Stomach (tissue), 9 donors: ENCODE data around the gene WWC2. TPM values are rescaled to one million over a fixed set of nuclear protein-coding genes. Genes with fewer than 3 reads are reported as not detected.
"Not testable (repeated sequence)": the region's sequence is repeated elsewhere in the genome, so short reads cannot be mapped to it uniquely, and the experiment has no call there.

Experiments used
- DNase-seq, 2 donors: peaks; one replicate each; pipeline versions ENCODE4 v3.0.0 to v3.0.0-alpha.2; 2013 to 2019
- H3K27ac ChIP-seq, 5 donors: fragments of 200-600 bp in 4 of 5; sonication (generic) in 4 of 5; one replicate each; pipeline ENCODE4 v1.5.1; 2013 to 2019; ENCODE audit warnings: mild to moderate bottlenecking in 1 of 5, moderate library complexity in 1 of 5
- H3K27me3 ChIP-seq, 3 donors: fragments of 200-600 bp; sonication (generic); one replicate each; pipeline ENCODE4 v1.5.1; 2017 to 2019; ENCODE audit warnings: mixed run types in 1 of 3
- H3K36me3 ChIP-seq, 4 donors: fragments of 200-600 bp; sonication (generic); 1 replicate in 3 of 4; 2 replicates in 1 of 4; pipeline ENCODE4 v1.5.1; 2016 to 2019
- H3K4me1 ChIP-seq, 4 donors: fragments of 200-600 bp; sonication (generic); one replicate each; pipeline ENCODE4 v1.5.1; 2016 to 2019
- H3K4me3 ChIP-seq, 4 donors: fragments of 200-600 bp; sonication (generic) in 3 of 4; one replicate each; pipeline ENCODE4 v1.5.1; 2016 to 2019; ENCODE audit warnings: mild to moderate bottlenecking in 1 of 4
- H3K9me3 ChIP-seq, 4 donors: fragments of 200-600 bp; sonication (generic); one replicate each; pipeline ENCODE4 v1.5.1; 2016 to 2019
- EP300 ChIP-seq: sonication (generic); formaldehyde crosslinking; IDR thresholded peaks from one replicate; pipeline ENCODE4 v1.6.1; 2017; ENCODE audit warnings: antibody characterized with exemption
- POLR2A ChIP-seq, 4 donors: fragments of 450-650 bp; IDR thresholded peaks; one replicate each; pipeline ENCODE4 v1.6.1; 2016; ENCODE audit warnings: antibody characterized with exemption in 4 of 4, control low read depth in 2 of 4, mild to moderate bottlenecking in 1 of 4, moderate library complexity in 1 of 4
- POLR2AphosphoS5 ChIP-seq, 3 donors: sonication (generic); formaldehyde crosslinking; IDR thresholded peaks; one replicate each; pipeline ENCODE4 v1.6.1; 2016; ENCODE audit warnings: antibody characterized with exemption in 3 of 3
- WGBS, 5 donors: extraction: QIAGEN DNeasy Blood & Tissue Kit in 3 of 5; methylation state at CpG; one replicate each; pipeline versions ENCODE4 v1.1.5 to v1.1.7; 2013 to 2018; 5-methylcytosine and 5-hydroxymethylcytosine counted together
- intact Hi-C: fragments of 100-400 bp; cut with DNase I; formaldehyde crosslinking; loops from one replicate; pipeline ENCODE4 v1.15.1; 2023; ENCODE audit warnings: low total_unique reads
- polyA plus RNA-seq, 3 donors: library from polyadenylated mRNA; stranded (reverse); fragments of 200-250 nt; gene quantifications; one replicate each; pipeline ENCODE4 v1.2.3, GENCODE V29; 2013
- total RNA-seq, 5 donors: library from RNA; depleted of rRNA; stranded (reverse); fragments of >200 nt; gene quantifications; one replicate each; pipeline versions ENCODE4 v1.1.0 to v1.2.3, GENCODE V29; 2014 to 2016
- TF ChIP-seq, protein P1 (sequence below), 7 experiments: fragments of 450-650 bp in 4 of 7; fragments of 200-600 bp in 3 of 7; sonication (generic) in 3 of 7; IDR thresholded peaks; one replicate each; pipeline ENCODE4 v1.5.1; 2016 to 2019; ENCODE audit warnings: antibody characterized with exemption in 7 of 7, control low read depth in 2 of 7, mild to moderate bottlenecking in 1 of 7
- donor health status: healthy with polysubstance abuse.
- donor health status: Bipolar disorder and iron deficiency.
- donor health status: healthy.

The WWC2 gene
- total and polyA plus RNA-seq, 8 donors: 2.6 to 59.1 (median 31.1) TPM

DNA sequence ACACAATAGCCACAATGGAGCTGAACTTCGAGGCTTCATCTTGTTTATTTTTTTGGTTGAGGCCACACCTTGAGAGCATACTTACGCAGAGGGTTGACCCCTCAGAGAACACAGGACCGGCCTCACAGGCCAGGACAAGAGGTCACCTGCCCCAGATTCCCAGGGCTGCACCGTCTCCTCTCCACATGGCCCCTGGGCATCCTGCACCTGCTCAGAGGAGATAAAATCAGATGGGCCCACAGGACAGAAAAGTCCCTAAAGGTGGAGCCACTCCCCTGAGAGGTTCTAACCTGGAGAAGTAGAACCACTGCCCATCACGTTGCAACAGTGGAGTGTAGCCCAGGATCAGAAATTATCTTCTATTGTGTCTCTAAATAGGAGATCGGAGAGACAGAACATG lies 224.2 kb downstream of the WWC2 start:
- no peak for DNase-seq
- peaks cover 0 to 6% (median 0%) of the 10 kb centered on the region in 4 donors for H3K9me3 ChIP-seq
- H3K4me1 ChIP-seq: peaks cover 0 to 8% (median 4%) of the 10 kb centered on the region in 4 donors
- no peaks in the 10 kb centered on the region for H3K27me3 ChIP-seq
- intact Hi-C loops: no loop called here
- no peak for TF ChIP-seq EP300
- TF ChIP-seq, protein P1, sequence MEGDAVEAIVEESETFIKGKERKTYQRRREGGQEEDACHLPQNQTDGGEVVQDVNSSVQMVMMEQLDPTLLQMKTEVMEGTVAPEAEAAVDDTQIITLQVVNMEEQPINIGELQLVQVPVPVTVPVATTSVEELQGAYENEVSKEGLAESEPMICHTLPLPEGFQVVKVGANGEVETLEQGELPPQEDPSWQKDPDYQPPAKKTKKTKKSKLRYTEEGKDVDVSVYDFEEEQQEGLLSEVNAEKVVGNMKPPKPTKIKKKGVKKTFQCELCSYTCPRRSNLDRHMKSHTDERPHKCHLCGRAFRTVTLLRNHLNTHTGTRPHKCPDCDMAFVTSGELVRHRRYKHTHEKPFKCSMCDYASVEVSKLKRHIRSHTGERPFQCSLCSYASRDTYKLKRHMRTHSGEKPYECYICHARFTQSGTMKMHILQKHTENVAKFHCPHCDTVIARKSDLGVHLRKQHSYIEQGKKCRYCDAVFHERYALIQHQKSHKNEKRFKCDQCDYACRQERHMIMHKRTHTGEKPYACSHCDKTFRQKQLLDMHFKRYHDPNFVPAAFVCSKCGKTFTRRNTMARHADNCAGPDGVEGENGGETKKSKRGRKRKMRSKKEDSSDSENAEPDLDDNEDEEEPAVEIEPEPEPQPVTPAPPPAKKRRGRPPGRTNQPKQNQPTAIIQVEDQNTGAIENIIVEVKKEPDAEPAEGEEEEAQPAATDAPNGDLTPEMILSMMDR (IDR thresholded peaks at IDR 0.05): no peak
- TF ChIP-seq POLR2A (IDR thresholded peaks at IDR 0.05): no peak
- no peak for TF ChIP-seq POLR2AphosphoS5 (IDR thresholded peaks at IDR 0.05)
- no peak overlapping the region for H3K4me3 ChIP-seq
- H3K27ac ChIP-seq: no peak overlapping the region
- H3K36me3 ChIP-seq: peaks cover 0 to 5% (median 0%) of the 10 kb centered on the region in 4 donors
- WGBS, 5 donors: 76 to 86% (median 82%) methylated on average over 6 of the region's 6 CpGs

DNA sequence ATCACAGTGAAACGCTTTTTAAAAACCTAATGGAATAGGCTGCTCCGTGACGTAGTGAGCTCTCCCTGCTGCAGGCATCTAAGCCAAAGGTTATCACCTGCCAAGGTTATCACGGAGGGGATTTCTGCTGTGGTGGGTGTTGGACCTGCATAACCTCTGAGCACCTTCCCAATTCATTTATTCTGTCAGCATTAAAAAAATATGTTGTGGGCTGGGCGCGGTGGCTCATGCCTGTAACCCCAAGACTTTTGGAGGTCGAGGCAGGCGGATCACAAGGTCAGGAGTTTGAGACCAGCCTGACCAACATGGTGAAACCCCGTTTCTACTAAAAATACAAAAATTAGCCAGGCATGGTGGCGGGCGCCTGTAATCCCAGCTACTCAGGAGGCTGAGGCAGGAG lies 225.0 kb downstream of the WWC2 start:
- H3K36me3 ChIP-seq, H3K4me1 ChIP-seq, H3K27me3 ChIP-seq, H3K9me3 ChIP-seq, intact Hi-C loops, DNase-seq, H3K27ac ChIP-seq, H3K4me3 ChIP-seq: not testable (repeated sequence)
- WGBS, 5 donors: 83 to 91% (median 85%) methylated on average over 11 of the region's 11 CpGs

DNA sequence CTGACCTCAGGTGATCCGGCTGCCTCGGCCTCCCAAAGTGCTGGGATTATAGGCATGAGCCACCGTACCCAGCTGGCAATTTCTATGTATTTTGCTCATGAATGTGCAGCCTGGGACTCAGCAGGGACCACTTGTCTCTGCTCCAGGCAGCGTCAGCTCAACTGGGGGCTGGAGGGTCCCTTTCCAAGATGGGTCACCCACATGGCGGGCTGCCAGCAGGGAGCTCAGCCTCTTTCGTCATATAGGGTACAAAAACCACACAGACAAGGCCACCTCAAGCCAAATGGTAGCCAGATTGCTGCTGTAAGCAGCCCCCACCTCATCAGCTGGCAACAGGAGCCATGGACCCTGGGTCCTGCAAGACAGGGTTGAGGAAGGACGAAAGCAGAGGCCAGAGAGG lies 225.6 kb downstream of the WWC2 start:
- Histone ChIP-seq H3K27me3 (no peaks in the 10 kb centered on the region), H3K4me3 (no peak overlapping the region), H3K9me3 (peaks cover 0 to 6% (median 4%) of the 10 kb centered on the region in 4 donors), H3K4me1 (peaks cover 0 to 8% (median 2%) of the 10 kb centered on the region in 4 donors), H3K36me3 (no peaks in the 10 kb centered on the region), H3K27ac (no peak overlapping the region)
- DNase-seq: no peak
- 86 to 94% (median 93%) methylated on average over 7 of the region's 7 CpGs for whole genome bisulfite sequencing, 5 donors
- intact Hi-C loops: no loop called here
- TF ChIP-seq POLR2AphosphoS5 (IDR thresholded peaks at IDR 0.05): no peak
- no peak for TF ChIP-seq POLR2A (IDR thresholded peaks at IDR 0.05)
- no peak for TF ChIP-seq EP300
- TF ChIP-seq, protein P1 (IDR thresholded peaks at IDR 0.05): no peak

DNA sequence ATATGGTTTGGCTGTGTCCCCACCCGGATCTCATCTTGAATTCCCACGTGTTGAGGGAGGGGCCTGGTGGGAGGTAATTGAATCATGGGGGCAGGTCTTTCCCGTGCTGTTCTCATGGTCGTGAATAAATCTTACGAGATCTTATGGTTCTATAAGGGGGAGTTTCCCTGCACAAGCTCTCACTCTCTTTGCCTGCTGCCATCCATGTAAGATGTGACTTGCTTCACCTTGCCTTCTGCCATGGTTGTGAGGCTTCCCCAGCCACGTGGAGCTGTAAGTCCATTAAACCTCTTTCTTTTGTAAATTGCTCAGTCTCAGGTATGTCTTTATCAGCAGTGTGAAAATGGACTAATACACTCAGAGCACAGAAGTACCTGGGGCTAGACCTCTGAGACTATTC lies 227.3 kb downstream of the WWC2 start:
- intact Hi-C loops, DNase-seq, H3K4me3 ChIP-seq, H3K36me3 ChIP-seq, H3K27ac ChIP-seq, H3K4me1 ChIP-seq, H3K27me3 ChIP-seq, H3K9me3 ChIP-seq: not testable (repeated sequence)
- WGBS, 5 donors: 87 to 94% (median 90%) methylated on average over 6 of the region's 6 CpGs

DNA sequence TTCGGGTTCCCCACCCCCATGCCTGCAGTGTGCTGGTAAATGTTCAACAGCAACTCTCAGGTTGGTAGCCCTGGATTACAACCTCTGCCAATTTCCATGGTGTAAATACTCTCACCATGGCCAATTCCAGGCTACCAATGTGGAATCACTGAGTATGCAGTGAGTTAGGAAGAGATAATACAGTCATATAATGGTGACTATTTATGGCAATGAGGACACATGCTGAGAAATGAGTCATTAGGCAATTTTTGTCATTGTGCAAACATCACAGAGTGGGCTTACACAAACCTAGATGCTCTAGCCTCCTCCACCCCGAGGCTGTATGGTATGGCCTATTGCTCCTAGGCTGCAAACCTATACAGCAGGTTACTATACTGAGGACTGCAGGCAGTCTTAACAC lies 227.8 kb downstream of the WWC2 start:
- DNase-seq: no peak
- 41 to 95% (median 76%) methylated on average over 2 of the region's 2 CpGs for WGBS, 5 donors
- intact Hi-C loops: no loop called here
- no peak overlapping the region for H3K4me3 ChIP-seq
- no peaks in the 10 kb centered on the region for H3K4me1 ChIP-seq
- TF ChIP-seq, protein P1 (IDR thresholded peaks at IDR 0.05): no peak
- TF ChIP-seq POLR2A (IDR thresholded peaks at IDR 0.05): no peak
- no peak for TF ChIP-seq POLR2AphosphoS5 (IDR thresholded peaks at IDR 0.05)
- TF ChIP-seq EP300: no peak
- H3K27ac ChIP-seq: no peak overlapping the region
- H3K9me3 ChIP-seq: peaks cover 0 to 6% (median 4%) of the 10 kb centered on the region in 4 donors
- no peaks in the 10 kb centered on the region for H3K36me3 ChIP-seq
- no peaks in the 10 kb centered on the region for H3K27me3 ChIP-seq
